HepG2 (cell line): Measurements from ENCODE around the gene CYP46A1. TPM values are rescaled to one million over a fixed set of nuclear protein-coding genes. Genes with fewer than 3 reads are reported as not detected.

Source experiments
- ATAC-seq: fragments of 200-7000 bp; cut with Tn5 transposase; 3 replicates; pipeline ENCODE4 v1.9.1; 2020; ENCODE audit warnings: mild to moderate bottlenecking, moderate library complexity
- BruUV-seq: library from RNA; stranded (reverse); fragments of 400-500 nt; replicated peaks from 2 replicates; lab custom pipeline; 2021; lab: Mats Ljungman, UMichigan
- CTCF ChIA-PET: fragments of 300-600 bp; formaldehyde crosslinking; extraction: SDS; loops from one replicate; lab custom pipeline; 2021; ENCODE audit warnings: low total read pairs, inconsistent platforms, low intra/inter-chr PET ratio; lab: Yijun Ruan, JAX
- POLR2A ChIA-PET: fragments of 350-600 bp; sonication (Branson Sonifier 250); formaldehyde crosslinking; loops from one replicate; lab custom pipeline; 2020; ENCODE audit warnings: antibody characterized with exemption, inconsistent platforms; lab: Yijun Ruan, JAX
- DNase-seq: peaks from one replicate; pipeline ENCODE4 v3.0.0-alpha.2; 2015; ENCODE audit warnings: low spot score
- FAIRE-seq: peaks from 3 replicates; lab custom pipeline; 2011; peaks lifted over from hg19 to GRCh38; lab: Jason Lieb, UNC
- H2AFZ ChIP-seq: one replicate; pipeline ENCODE4 v1.6.1; 2011; ENCODE audit warnings: low read length, inconsistent platforms
- H3K27ac ChIP-seq: fragments of 300-600 bp; 3 replicates; pipeline ENCODE4 v1.8.0; 2011; ENCODE audit warnings: mixed run types, mild to moderate bottlenecking, mixed read lengths, low read length, inconsistent platforms; ENCODE audit not compliant: insufficient read depth; ENCODE audit errors: extremely low read length
- H3K27me3 ChIP-seq, 2 experiments: fragments of 200-600 bp in 1 of 2; 2 replicates in 1 of 2; 3 replicates in 1 of 2; pipeline versions ENCODE4 v1.6.0 to v1.8.0; 2011; ENCODE audit warnings: low read length in 2 of 2, mild to moderate bottlenecking in 2 of 2, moderate library complexity in 2 of 2, inconsistent platforms in 1 of 2; ENCODE audit not compliant: insufficient read depth in 2 of 2, control insufficient read depth in 1 of 2
- H3K36me3 ChIP-seq, 2 experiments: fragments of 200-600 bp in 1 of 2; replicated peaks in 1 of 2; 2 replicates in 1 of 2; 3 replicates in 1 of 2; pipeline versions ENCODE4 v1.5.1 to v1.8.0; 2011; ENCODE audit warnings: low read length in 2 of 2, inconsistent platforms in 1 of 2; ENCODE audit not compliant: insufficient read depth in 2 of 2, control insufficient read depth in 1 of 2
- H3K4me1 ChIP-seq: 2 replicates; pipeline ENCODE4 v1.5.1; 2012; ENCODE audit warnings: low read length, inconsistent platforms; ENCODE audit not compliant: insufficient read depth
- H3K4me2 ChIP-seq: 2 replicates; pipeline ENCODE4 v1.6.0; 2011; ENCODE audit warnings: low read depth, low read length, inconsistent platforms
- H3K4me3 ChIP-seq, 3 experiments: fragments of 200-600 bp in 1 of 3; sonication (generic), shearing (Covaris generic) in 1 of 3; replicated peaks in 1 of 3; 2 replicates each; pipeline ENCODE4 v1.5.1; 2011 to 2016; ENCODE audit warnings: low read length in 3 of 3, inconsistent platforms in 2 of 3, low read depth in 2 of 3, mild to moderate bottlenecking in 2 of 3, control low read depth in 1 of 3, mixed read lengths in 1 of 3; ENCODE audit not compliant: insufficient read depth in 1 of 3
- H3K79me2 ChIP-seq: one replicate; pipeline ENCODE4 v1.6.1; 2011; ENCODE audit warnings: low read length, inconsistent platforms; ENCODE audit not compliant: insufficient read depth
- H3K9ac ChIP-seq: 2 replicates; pipeline ENCODE4 v1.6.0; 2011; ENCODE audit warnings: mild to moderate bottlenecking, low read depth, low read length, inconsistent platforms; ENCODE audit not compliant: insufficient read depth
- H3K9me3 ChIP-seq: 2 replicates; pipeline ENCODE4 v1.5.1; 2012; ENCODE audit warnings: mild to moderate bottlenecking, low read length
- H4K20me1 ChIP-seq: 2 replicates; pipeline ENCODE4 v1.6.0; 2011; ENCODE audit warnings: inconsistent platforms, mild to moderate bottlenecking, low read length, moderate library complexity; ENCODE audit not compliant: insufficient read depth
- DNMT3B ChIP-seq: conservative IDR thresholded peaks from 2 replicates; pipeline ENCODE4 v1.6.1; 2016; ENCODE audit warnings: missing biosample characterization, control low read depth
- GTF2F1 ChIP-seq: fragments of 150-350 bp; IDR thresholded peaks from 2 replicates; pipeline ENCODE4 v1.6.1; 2014; ENCODE audit warnings: low read length
- HNF4A ChIP-seq: sonication (generic); formaldehyde crosslinking; IDR thresholded peaks from 2 replicates; pipeline ENCODE4 v1.4.0; 2020; ENCODE audit warnings: missing genetic modification reagents
- KDM2A ChIP-seq: sonication (generic); formaldehyde crosslinking; IDR thresholded peaks from 2 replicates; pipeline ENCODE4 v1.4.0; 2020; ENCODE audit warnings: low read depth, missing genetic modification reagents, borderline replicate concordance
- KDM6A ChIP-seq: IDR thresholded peaks from 2 replicates; pipeline ENCODE4 v1.6.1; 2016; ENCODE audit warnings: low read depth
- ONECUT2 ChIP-seq: sonication (generic); formaldehyde crosslinking; IDR thresholded peaks from 2 replicates; pipeline ENCODE4 v1.4.0; 2020; ENCODE audit warnings: missing genetic modification reagents
- SIX1 ChIP-seq: sonication (generic); formaldehyde crosslinking; IDR thresholded peaks from 2 replicates; pipeline ENCODE4 v1.4.0; 2020; ENCODE audit warnings: missing genetic modification reagents, borderline replicate concordance
- SSRP1 ChIP-seq: IDR thresholded peaks from 2 replicates; pipeline ENCODE4 v1.6.1; 2016; ENCODE audit warnings: control low read depth
- SUZ12 ChIP-seq: fragments of 150-350 bp; IDR thresholded peaks from 2 replicates; pipeline ENCODE4 v1.6.1; 2014; ENCODE audit warnings: low read depth, low read length
- TBX2 ChIP-seq: sonication (generic); formaldehyde crosslinking; IDR thresholded peaks from 2 replicates; pipeline ENCODE4 v1.5.0; 2020; ENCODE audit warnings: missing genetic modification reagents, mild to moderate bottlenecking, borderline replicate concordance
- ZBTB42 ChIP-seq: sonication (generic); formaldehyde crosslinking; IDR thresholded peaks from 2 replicates; pipeline ENCODE4 v1.5.0; 2020; ENCODE audit warnings: mild to moderate bottlenecking, missing genetic modification reagents
- ZNF362 ChIP-seq: sonication (generic); formaldehyde crosslinking; IDR thresholded peaks from 2 replicates; pipeline ENCODE4 v1.4.0; 2020; ENCODE audit warnings: missing genetic modification reagents, mild to moderate bottlenecking, borderline replicate concordance
- ZNF781 ChIP-seq: sonication (generic); formaldehyde crosslinking; IDR thresholded peaks from 2 replicates; pipeline ENCODE4 v1.5.1; 2020; ENCODE audit warnings: borderline replicate concordance, mild to moderate bottlenecking, missing genetic modification reagents; ENCODE audit errors: not compliant biosample characterization
- ZNF839 ChIP-seq: sonication (generic); formaldehyde crosslinking; IDR thresholded peaks from 2 replicates; pipeline ENCODE4 v1.4.0; 2020; ENCODE audit warnings: missing genetic modification reagents, mild to moderate bottlenecking, borderline replicate concordance
- ZNF891 ChIP-seq: sonication (generic); formaldehyde crosslinking; IDR thresholded peaks from 2 replicates; pipeline ENCODE4 v1.5.0; 2020; ENCODE audit warnings: mild to moderate bottlenecking, missing genetic modification reagents
- ZZZ3 ChIP-seq: sonication (generic); formaldehyde crosslinking; IDR thresholded peaks from 2 replicates; pipeline ENCODE4 v1.4.0; 2020; ENCODE audit warnings: missing genetic modification reagents, mild to moderate bottlenecking, borderline replicate concordance
- WGBS: methylation state at CpG from one replicate; pipeline ENCODE4 v1.1.6; 2017; ENCODE audit warnings: low lambda C conversion rate; 5-methylcytosine and 5-hydroxymethylcytosine counted together
- in situ Hi-C: cut with HindIII; loops from 2 replicates; pipeline ENCODE4 v1.10.0; 2017; ENCODE audit warnings: low pct_unique_long_range_greater_than_20kb; ENCODE audit not compliant: extremely low pct_ligation_motif_present
- intact Hi-C: fragments of 100-400 bp; cut with micrococcal nuclease; formaldehyde crosslinking; loops from one replicate; pipeline ENCODE4 v1.10.0; 2022; ENCODE audit not compliant: unreplicated experiment
- polyA plus RNA-seq, 8 experiments: library from polyadenylated mRNA; depleted of rRNA in 3 of 8; stranded (reverse) in 7 of 8; unstranded in 1 of 8; fragments of >200 nt; fragmentation: Illumina TruSeq in 4 of 8; extraction: Trizol in 4 of 8; gene quantifications; 2 replicates each; pipeline versions ENCODE4 v1.2.1 to v1.2.3, GENCODE V29; 2011 to 2016; ENCODE audit warnings: low read depth in 4 of 8, missing spikeins in 1 of 8, mixed read lengths in 1 of 8; ENCODE audit not compliant: insufficient read depth in 1 of 8
- total RNA-seq, 5 experiments: library from RNA; depleted of rRNA; stranded (reverse); fragments of >200 nt; fragmentation: Illumina TruSeq; extraction: Trizol; gene quantifications; 2 replicates each; pipeline ENCODE4 v1.2.3, GENCODE V29; 2016; ENCODE audit warnings: low read depth in 1 of 5
- TF ChIP-seq, protein P1 (sequence below): sonication (generic); formaldehyde crosslinking; IDR thresholded peaks from 2 replicates; pipeline ENCODE4 v1.8.0; 2022; ENCODE audit warnings: mild to moderate bottlenecking, missing genetic modification reagents, moderate library complexity
- TF ChIP-seq, protein P2 (sequence below): sonication (generic); formaldehyde crosslinking; IDR thresholded peaks from 2 replicates; pipeline ENCODE4 v1.5.1; 2020; ENCODE audit warnings: missing genetic modification reagents, mild to moderate bottlenecking, borderline replicate concordance
- TF ChIP-seq, protein P3 (sequence below): sonication (generic); formaldehyde crosslinking; conservative IDR thresholded peaks from 2 replicates; pipeline ENCODE4 v1.8.1; 2023; ENCODE audit warnings: missing genetic modification reagents
- TF ChIP-seq, protein P4 (sequence below), 2 experiments: fragments of 450-650 bp in 1 of 2; sonication (generic) in 1 of 2; formaldehyde crosslinking; IDR thresholded peaks; 2 replicates each; pipeline versions ENCODE4 v1.5.0 to v1.8.0; 2020 to 2022; ENCODE audit warnings: mild to moderate bottlenecking in 1 of 2, missing genetic modification reagents in 1 of 2

Gene CYP46A1
- total and polyA plus RNA-seq, 2 of the 13 experiments (the other 11 are each of a cell fraction or from before 2014, with no cell fraction given) = not detected

DNA sequence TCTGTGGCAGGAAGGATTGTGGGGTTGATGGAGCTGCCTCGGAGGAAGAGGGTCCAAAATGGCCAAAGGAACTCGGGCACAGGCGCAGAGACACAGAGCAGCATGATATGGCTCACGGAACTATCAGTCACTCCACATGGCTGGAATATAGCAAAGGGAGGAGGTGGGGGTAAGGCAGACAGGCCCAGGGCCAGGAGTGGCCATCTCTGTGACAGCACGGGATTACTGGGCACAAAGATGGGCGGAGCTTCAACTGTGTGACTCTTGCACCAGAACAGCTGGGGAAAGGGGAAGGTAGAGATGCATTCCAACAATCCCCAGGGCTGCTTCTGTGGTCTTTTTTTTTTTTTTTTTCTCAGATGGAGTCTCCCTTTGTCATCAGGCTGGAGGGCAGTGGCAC lies 84.3 kb downstream of the CYP46A1 start:
- in situ Hi-C loops = no loop called here
- FAIRE-seq = no peak
- TF ChIP-seq ZNF891 (CRISPR knock-in tag) (no peak), ONECUT2 (CRISPR knock-in tag) (no peak), ZNF362 (no peak), KDM6A (no peak), SSRP1 (no peak), ZNF839 (CRISPR knock-in tag) (no peak), SIX1 (CRISPR knock-in tag) (no peak), DNMT3B (CRISPR knock-in tag) (no peak), SUZ12 (no peak), GTF2F1 (no peak), ZNF781 (CRISPR knock-in tag) (no peak), TBX2 (CRISPR knock-in tag) (no peak), ZZZ3 (CRISPR knock-in tag) (no peak), ZBTB42 (no peak), KDM2A (no peak), HNF4A (no peak)
- TF ChIP-seq, protein P1, sequence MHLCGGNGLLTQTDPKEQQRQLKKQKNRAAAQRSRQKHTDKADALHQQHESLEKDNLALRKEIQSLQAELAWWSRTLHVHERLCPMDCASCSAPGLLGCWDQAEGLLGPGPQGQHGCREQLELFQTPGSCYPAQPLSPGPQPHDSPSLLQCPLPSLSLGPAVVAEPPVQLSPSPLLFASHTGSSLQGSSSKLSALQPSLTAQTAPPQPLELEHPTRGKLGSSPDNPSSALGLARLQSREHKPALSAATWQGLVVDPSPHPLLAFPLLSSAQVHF (CRISPR knock-in tag) = no peak
- TF ChIP-seq, protein P2, sequence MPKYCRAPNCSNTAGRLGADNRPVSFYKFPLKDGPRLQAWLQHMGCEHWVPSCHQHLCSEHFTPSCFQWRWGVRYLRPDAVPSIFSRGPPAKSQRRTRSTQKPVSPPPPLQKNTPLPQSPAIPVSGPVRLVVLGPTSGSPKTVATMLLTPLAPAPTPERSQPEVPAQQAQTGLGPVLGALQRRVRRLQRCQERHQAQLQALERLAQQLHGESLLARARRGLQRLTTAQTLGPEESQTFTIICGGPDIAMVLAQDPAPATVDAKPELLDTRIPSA (CRISPR knock-in tag) = no peak
- TF ChIP-seq, protein P3, sequence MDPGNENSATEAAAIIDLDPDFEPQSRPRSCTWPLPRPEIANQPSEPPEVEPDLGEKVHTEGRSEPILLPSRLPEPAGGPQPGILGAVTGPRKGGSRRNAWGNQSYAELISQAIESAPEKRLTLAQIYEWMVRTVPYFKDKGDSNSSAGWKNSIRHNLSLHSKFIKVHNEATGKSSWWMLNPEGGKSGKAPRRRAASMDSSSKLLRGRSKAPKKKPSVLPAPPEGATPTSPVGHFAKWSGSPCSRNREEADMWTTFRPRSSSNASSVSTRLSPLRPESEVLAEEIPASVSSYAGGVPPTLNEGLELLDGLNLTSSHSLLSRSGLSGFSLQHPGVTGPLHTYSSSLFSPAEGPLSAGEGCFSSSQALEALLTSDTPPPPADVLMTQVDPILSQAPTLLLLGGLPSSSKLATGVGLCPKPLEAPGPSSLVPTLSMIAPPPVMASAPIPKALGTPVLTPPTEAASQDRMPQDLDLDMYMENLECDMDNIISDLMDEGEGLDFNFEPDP (CRISPR knock-in tag) = no peak
- TF ChIP-seq, protein P4, sequence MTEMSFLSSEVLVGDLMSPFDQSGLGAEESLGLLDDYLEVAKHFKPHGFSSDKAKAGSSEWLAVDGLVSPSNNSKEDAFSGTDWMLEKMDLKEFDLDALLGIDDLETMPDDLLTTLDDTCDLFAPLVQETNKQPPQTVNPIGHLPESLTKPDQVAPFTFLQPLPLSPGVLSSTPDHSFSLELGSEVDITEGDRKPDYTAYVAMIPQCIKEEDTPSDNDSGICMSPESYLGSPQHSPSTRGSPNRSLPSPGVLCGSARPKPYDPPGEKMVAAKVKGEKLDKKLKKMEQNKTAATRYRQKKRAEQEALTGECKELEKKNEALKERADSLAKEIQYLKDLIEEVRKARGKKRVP (CRISPR knock-in tag; IDR thresholded peaks at IDR 0.05) = no peak
- peaks cover 0 to 4% of the 10 kb centered on the region in 2 experiments; a peak in 1 of 5 replicates for H3K27me3 ChIP-seq
- H3K36me3 ChIP-seq = no peaks in the 10 kb centered on the region
- intact Hi-C loops = no loop called here
- no peak for DNase-seq
- H4K20me1 ChIP-seq = no peaks in the 10 kb centered on the region
- no peak overlapping the region for H2AFZ ChIP-seq
- ChIA-PET CTCF (no interaction called here), POLR2A (no interaction called here)
- no peak overlapping the region for H3K4me3 ChIP-seq
- ATAC-seq = no peak; the same call in 2 of the 3 replicates
- H3K9me3 ChIP-seq = no peaks in the 10 kb centered on the region
- H3K79me2 ChIP-seq = no peaks in the 10 kb centered on the region
- H3K9ac ChIP-seq = no peak overlapping the region
- no TSS peak for BruUV-seq
- no peaks in the 10 kb centered on the region for H3K4me1 ChIP-seq
- H3K4me2 ChIP-seq = no peak overlapping the region
- no peak overlapping the region for H3K27ac ChIP-seq
- WGBS = 45% methylated on average over 6 of the region's 6 CpGs
